Hepatocyte (in vitro differentiated cells): ENCODE data around the gene ENDOD1. TPM values are rescaled to one million over a fixed set of nuclear protein-coding genes. Genes with fewer than 3 reads are reported as not detected.
"Not testable (repeated sequence)": the region's sequence is repeated elsewhere in the genome, so short reads cannot be mapped to it uniquely, and the experiment has no call there.

ENCODE experiments used
- DNase-seq: peaks from one replicate; pipeline ENCODE4 v3.0.0-alpha.2; 2016; ENCODE audit warnings: low spot score
- H2AFZ ChIP-seq: fragments of 200-600 bp; sonication (generic); 2 replicates; pipeline ENCODE4 v1.6.0; 2016; ENCODE audit warnings: antibody characterized with exemption, mild to moderate bottlenecking
- H3K27ac ChIP-seq: fragments of 200-600 bp; sonication (generic); 2 replicates; pipeline ENCODE4 v1.5.1; 2016; ENCODE audit warnings: mild to moderate bottlenecking
- H3K27me3 ChIP-seq: fragments of 200-600 bp; sonication (generic); 2 replicates; pipeline ENCODE4 v1.6.1; 2016
- H3K36me3 ChIP-seq: fragments of 200-600 bp; sonication (generic); replicated peaks from 2 replicates; pipeline ENCODE4 v1.5.1; 2016; ENCODE audit warnings: low read depth; ENCODE audit not compliant: insufficient read depth
- H3K4me1 ChIP-seq: fragments of 200-600 bp; sonication (generic); 2 replicates; pipeline ENCODE4 v1.5.1; 2016; ENCODE audit warnings: mild to moderate bottlenecking, moderate library complexity; ENCODE audit not compliant: insufficient read depth
- H3K4me2 ChIP-seq: fragments of 200-600 bp; sonication (generic); 2 replicates; pipeline ENCODE4 v1.6.0; 2016
- H3K4me3 ChIP-seq: fragments of 200-600 bp; sonication (generic); 2 replicates; pipeline ENCODE4 v1.5.1; 2016; ENCODE audit warnings: mild to moderate bottlenecking
- H3K79me2 ChIP-seq: fragments of 200-600 bp; sonication (generic); 2 replicates; pipeline ENCODE4 v1.6.0; 2017; ENCODE audit warnings: mild to moderate bottlenecking
- H3K9me2 ChIP-seq: fragments of 200-600 bp; sonication (generic); replicated peaks from 2 replicates; pipeline ENCODE4 v1.6.0; 2017; ENCODE audit warnings: mild to moderate bottlenecking; ENCODE audit not compliant: insufficient read depth
- H3K9me3 ChIP-seq: fragments of 200-600 bp; sonication (generic); 2 replicates; pipeline ENCODE4 v1.5.1; 2016; ENCODE audit warnings: low read depth, mild to moderate bottlenecking
- H4K20me1 ChIP-seq: fragments of 200-600 bp; sonication (generic); 2 replicates; pipeline ENCODE4 v1.6.0; 2016; ENCODE audit warnings: mild to moderate bottlenecking; ENCODE audit not compliant: insufficient read depth, poor library complexity, severe bottlenecking
- EZH2 ChIP-seq: fragments of 200-600 bp; sonication (generic); IDR thresholded peaks from 2 replicates; pipeline ENCODE4 v1.6.1; 2016; ENCODE audit warnings: antibody characterized with exemption, mild to moderate bottlenecking, borderline replicate concordance
- EZH2phosphoT487 ChIP-seq: fragments of 200-600 bp; sonication (generic); IDR thresholded peaks from one replicate; pipeline ENCODE4 v1.6.1; 2018; ENCODE audit warnings: antibody characterized with exemption, mild to moderate bottlenecking, low read depth, moderate library complexity; ENCODE audit not compliant: unreplicated experiment, severe bottlenecking
- WGBS: methylation state at CpG from one replicate; pipeline ENCODE4 v1.1.6; 2016; ENCODE audit warnings: low lambda C conversion rate; ENCODE audit errors: missing lambda C conversion rate; 5-methylcytosine and 5-hydroxymethylcytosine counted together
- polyA plus RNA-seq: library from polyadenylated mRNA; unstranded; fragments of >200 nt; fragmentation: Nextera tagmentation; extraction: Ambion mirVana; gene quantifications from 2 replicates; pipeline ENCODE4 v1.2.1, GENCODE V29; 2016
- total RNA-seq: library from RNA; depleted of rRNA; stranded (reverse); fragments of >200 nt; gene quantifications from 2 replicates; pipeline ENCODE4 v1.2.3, GENCODE V29; 2014
- TF ChIP-seq, protein P1 (sequence below): fragments of 200-600 bp; sonication (generic); IDR thresholded peaks from 2 replicates; pipeline ENCODE4 v1.5.1; 2016; ENCODE audit warnings: antibody characterized with exemption, mild to moderate bottlenecking; ENCODE audit not compliant: poor library complexity

Gene ENDOD1
- total and polyA plus RNA-seq, 2 experiments from 2014 or later, result 10.4 to 26.6 TPM

DNA sequence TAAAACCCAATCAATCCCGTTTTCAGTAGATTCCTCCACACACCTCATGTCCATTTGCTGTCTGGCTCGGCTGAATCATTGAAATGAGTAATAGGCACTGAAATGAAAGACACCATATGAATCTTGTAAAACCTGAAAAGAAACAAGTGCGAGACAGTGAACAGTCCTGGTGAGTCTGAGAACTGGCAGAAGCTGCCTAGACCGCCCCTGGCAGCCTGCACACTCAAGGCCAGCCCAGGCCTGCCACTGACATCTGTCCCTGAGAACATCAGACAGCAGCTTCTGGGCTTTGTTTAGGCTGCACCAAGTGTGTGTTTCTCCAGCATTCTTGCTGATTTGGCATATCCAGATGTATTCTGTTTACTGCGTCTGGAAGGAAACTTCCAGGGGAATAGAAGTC lies 44.8 kb downstream of the ENDOD1 start:
- peak overlapping the region; percentile 1 for H3K4me2 ChIP-seq
- no peaks in the 10 kb centered on the region for H3K79me2 ChIP-seq
- H3K4me3 ChIP-seq, result no peak overlapping the region
- no peaks in the 10 kb centered on the region for H3K9me2 ChIP-seq
- no peaks in the 10 kb centered on the region for H3K36me3 ChIP-seq
- peak; percentile 61 for DNase-seq
- H4K20me1 ChIP-seq, result no peaks in the 10 kb centered on the region
- H3K27ac ChIP-seq, result peak overlapping the region; percentile 36
- TF ChIP-seq, protein P1, sequence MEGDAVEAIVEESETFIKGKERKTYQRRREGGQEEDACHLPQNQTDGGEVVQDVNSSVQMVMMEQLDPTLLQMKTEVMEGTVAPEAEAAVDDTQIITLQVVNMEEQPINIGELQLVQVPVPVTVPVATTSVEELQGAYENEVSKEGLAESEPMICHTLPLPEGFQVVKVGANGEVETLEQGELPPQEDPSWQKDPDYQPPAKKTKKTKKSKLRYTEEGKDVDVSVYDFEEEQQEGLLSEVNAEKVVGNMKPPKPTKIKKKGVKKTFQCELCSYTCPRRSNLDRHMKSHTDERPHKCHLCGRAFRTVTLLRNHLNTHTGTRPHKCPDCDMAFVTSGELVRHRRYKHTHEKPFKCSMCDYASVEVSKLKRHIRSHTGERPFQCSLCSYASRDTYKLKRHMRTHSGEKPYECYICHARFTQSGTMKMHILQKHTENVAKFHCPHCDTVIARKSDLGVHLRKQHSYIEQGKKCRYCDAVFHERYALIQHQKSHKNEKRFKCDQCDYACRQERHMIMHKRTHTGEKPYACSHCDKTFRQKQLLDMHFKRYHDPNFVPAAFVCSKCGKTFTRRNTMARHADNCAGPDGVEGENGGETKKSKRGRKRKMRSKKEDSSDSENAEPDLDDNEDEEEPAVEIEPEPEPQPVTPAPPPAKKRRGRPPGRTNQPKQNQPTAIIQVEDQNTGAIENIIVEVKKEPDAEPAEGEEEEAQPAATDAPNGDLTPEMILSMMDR, result no peak
- TF ChIP-seq EZH2 (no peak), EZH2phosphoT487 (no peak)
- no peaks in the 10 kb centered on the region for H3K9me3 ChIP-seq
- 39% methylated on average over 5 of the region's 5 CpGs for WGBS
- H3K27me3 ChIP-seq, result no peaks in the 10 kb centered on the region
- H3K4me1 ChIP-seq, result no peaks in the 10 kb centered on the region
- H2AFZ ChIP-seq, result no peak overlapping the region

DNA sequence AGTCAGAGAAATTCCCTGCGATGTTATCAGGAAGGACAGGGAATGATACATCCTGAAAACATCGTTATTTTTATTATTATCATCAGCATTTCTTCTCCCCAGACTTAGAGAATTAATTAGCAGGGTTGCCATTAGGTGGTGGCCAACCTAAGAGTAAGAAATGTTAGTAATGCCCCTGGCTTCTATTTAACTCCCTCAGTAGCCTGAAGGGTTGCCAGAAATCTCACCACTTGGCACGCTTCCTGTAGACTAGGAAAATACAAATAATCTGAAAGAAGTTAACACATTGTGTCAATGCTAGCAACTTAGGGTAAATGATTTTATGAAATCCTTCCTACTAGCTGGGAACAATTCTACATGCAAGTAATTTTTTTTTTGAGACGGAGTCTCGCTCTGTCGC lies 45.5 kb downstream of the ENDOD1 start:
- 66% methylated on average over 3 of the region's 6 CpGs for WGBS
- Histone ChIP-seq H3K9me2 (no peaks in the 10 kb centered on the region), H3K27ac (peak overlapping the region; percentile 36), H2AFZ (no peak overlapping the region), H3K4me1 (no peaks in the 10 kb centered on the region), H3K4me2 (peak overlapping the region; percentile 1), H3K79me2 (no peaks in the 10 kb centered on the region), H3K36me3 (no peaks in the 10 kb centered on the region), H3K9me3 (no peaks in the 10 kb centered on the region), H3K27me3 (no peaks in the 10 kb centered on the region), H3K4me3 (no peak overlapping the region), H4K20me1 (no peaks in the 10 kb centered on the region)
- DNase-seq, result no peak
- TF ChIP-seq, protein P1, result no peak

DNA sequence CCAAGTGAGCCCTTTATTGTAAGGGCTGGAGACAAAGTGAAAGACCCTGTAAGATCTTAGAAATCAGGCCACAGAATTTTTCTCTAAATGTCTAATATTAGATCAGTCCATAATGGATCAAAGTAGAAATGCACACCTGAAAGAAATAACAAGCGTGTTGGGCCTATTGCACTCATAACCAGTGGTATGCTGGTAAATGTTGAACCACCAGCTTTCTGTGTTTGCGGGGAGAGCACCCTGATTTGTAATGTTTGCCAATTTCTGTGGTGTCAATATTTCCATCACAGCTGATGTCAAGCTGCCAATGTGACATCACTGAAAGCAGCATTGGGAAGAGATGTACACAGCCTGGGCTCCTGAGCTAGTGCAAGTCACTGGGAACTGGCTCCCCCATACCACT lies 46.2 kb downstream of the ENDOD1 start:
- 98% methylated on average over 2 of the region's 2 CpGs for WGBS
- H3K79me2 ChIP-seq, result no peaks in the 10 kb centered on the region
- no peak overlapping the region for H3K27ac ChIP-seq
- no peaks in the 10 kb centered on the region for H3K9me2 ChIP-seq
- H3K27me3 ChIP-seq, result no peaks in the 10 kb centered on the region
- no peak overlapping the region for H2AFZ ChIP-seq
- H3K4me3 ChIP-seq, result no peak overlapping the region
- DNase-seq, result no peak
- TF ChIP-seq EZH2phosphoT487 (no peak), EZH2 (no peak)
- TF ChIP-seq, protein P1, result no peak
- H3K36me3 ChIP-seq, result no peaks in the 10 kb centered on the region
- no peaks in the 10 kb centered on the region for H3K4me1 ChIP-seq
- H3K9me3 ChIP-seq, result no peaks in the 10 kb centered on the region
- no peaks in the 10 kb centered on the region for H4K20me1 ChIP-seq
- no peak overlapping the region for H3K4me2 ChIP-seq

DNA sequence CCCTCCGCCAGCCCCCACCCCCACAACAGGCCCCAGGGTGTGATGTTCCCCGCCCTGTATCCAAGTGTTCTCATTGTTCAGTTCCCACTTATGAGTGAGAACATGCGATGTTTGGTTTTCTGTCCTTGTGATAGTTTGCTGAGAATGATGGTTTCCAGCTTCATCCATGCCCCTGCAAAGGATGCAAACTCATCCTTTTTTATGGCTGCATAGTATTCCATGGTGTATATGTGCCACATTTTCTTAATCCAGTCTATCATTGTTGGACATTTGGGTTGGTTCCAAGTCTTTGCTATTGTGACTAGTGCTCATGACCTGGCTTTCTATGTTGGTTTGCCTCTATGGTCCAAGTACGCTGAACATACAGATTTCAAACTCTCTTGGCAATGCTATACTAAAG lies 47.1 kb downstream of the ENDOD1 start:
- H3K36me3 ChIP-seq, H3K9me2 ChIP-seq, H3K4me3 ChIP-seq, H3K27me3 ChIP-seq, H3K9me3 ChIP-seq, H3K4me1 ChIP-seq, H2AFZ ChIP-seq, H3K27ac ChIP-seq, DNase-seq, H3K79me2 ChIP-seq, H3K4me2 ChIP-seq, H4K20me1 ChIP-seq: not testable (repeated sequence)
- WGBS, result 98% methylated on average over 4 of the region's 4 CpGs
